GM21825 (cell line): ENCODE results near the gene MSX1.

Experiments used
- ATAC-seq: cut with Tn5 transposase; IDR thresholded peaks from one replicate; pipeline ENCODE4 v1.9.1; 2021; ENCODE audit warnings: mild to moderate bottlenecking, moderate library complexity; ENCODE audit not compliant: unreplicated experiment

The MSX1 gene

DNA sequence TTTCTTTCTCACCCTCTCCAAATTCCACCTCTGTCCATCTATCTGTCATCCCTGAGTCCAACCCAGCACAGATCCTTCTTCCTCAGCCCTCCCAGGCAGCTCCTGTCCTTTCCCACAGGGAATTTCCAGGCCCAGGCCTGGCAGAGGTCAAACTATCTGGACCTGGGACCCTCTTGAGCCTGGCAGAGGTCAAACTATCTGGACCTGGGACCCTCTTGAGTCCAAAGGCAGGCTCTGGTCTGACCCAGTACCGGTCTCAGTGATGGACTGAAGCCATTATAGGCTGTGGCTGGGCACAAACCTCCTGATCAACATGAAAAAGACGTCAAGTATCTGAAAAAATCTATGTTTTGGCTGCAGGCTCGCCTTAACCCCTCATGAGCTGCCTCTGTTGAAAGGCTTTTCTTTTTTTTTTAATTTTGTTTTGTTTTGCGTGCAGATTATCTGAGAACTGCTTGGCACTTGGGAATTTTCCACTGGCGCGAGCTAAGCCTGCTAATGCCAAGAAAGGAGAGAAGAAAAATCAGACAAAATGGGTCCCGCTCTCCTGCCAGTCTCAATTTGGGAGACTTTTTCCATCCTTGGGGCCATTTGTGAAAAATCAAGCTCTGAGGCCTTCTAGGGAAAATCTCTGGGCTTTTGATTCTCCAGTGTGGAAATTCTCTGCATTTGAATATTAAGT lies 31.2 kb downstream of the MSX1 start:
- no peak for ATAC-seq

DNA sequence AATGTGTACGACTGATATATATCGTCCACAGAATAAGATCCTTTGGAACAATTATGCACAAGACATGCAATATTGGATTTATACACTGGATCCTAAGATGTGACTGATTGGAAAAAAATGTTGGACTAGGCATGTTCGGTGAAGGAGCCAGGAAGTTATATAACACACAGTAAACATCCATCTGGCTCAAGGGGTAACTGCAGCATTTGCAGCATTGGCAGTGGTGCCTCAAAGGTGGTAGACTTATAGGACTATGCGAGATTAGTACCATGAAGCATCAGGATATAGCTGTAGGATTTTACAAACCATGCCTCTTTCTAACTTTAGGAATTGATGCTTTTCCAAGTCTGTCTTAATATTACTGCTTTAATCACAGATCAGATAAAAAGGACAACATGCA lies 34.3 kb downstream of the MSX1 start:
- ATAC-seq = no peak

DNA sequence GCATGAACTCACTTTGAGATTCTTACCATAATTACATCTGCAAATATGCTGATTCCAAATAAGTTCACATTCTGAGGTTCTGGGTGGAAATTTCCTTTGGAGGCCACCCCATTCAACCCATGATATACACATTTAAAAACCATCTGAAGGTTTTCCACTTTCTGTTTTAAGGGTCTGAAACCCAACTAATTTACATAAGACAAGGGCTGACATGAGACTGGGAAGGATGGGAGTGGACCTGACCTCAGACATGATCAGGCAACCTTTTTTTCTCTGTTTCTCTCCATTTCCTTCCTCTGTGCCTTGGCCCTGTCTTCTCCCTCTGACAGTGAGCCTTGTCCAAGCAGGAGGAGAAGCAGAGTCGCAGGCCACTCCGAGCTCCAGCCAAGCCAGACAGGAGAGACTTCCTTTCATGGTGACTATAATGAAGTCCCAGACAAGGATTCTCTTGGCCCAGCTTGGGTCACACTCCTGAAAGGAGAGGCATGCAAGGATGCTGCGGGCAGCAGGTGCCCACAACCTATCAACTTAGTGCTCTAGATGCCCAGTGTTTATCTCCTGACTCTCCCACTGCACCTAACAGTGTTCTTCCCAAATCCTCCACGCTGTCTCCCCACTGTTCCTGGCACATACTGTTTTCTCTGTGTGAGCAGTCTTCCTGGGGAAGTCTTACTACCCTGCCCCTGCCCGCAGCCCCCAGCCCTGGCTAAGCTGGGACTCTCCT lies 39.9 kb downstream of the MSX1 start:
- ATAC-seq = no peak

DNA sequence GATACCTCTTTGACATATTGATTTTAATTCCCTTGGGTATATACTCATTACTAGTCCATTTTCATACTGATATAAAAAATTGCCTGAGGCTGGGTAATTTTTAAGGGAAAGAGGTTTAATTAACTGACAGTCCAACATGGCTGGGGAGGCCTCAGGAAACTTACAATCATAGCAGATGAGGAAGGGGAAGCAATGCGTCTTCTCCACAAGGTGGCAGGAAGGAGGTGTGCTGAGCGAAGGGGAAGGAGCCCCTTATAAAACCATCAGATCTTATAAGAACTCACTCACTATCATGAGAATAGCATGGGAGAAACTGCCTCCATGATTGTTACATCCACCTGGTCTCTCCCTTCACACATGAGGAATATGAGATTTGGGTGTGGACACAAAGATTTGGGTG lies 42.4 kb downstream of the MSX1 start:
- no peak for ATAC-seq

DNA sequence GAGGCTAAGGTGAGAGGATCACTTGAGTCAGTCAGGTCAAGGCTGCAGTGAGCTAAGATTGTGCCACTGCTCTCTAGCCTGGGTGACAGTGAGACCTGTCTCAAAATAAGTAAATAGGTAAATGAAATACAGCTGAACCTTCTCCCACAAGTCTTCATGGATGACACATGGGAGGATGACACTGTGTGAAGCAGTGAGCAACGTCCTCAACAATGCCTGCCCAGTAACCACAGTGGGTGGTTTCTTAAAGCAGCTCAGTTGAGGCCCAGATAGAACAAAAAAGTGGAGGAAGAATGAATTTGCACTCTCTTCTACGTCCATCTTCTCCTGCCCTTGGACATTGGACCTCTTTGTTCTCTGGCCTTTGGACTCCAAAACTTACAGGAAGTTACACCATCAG lies 52.7 kb downstream of the MSX1 start:
- ATAC-seq = no peak

DNA sequence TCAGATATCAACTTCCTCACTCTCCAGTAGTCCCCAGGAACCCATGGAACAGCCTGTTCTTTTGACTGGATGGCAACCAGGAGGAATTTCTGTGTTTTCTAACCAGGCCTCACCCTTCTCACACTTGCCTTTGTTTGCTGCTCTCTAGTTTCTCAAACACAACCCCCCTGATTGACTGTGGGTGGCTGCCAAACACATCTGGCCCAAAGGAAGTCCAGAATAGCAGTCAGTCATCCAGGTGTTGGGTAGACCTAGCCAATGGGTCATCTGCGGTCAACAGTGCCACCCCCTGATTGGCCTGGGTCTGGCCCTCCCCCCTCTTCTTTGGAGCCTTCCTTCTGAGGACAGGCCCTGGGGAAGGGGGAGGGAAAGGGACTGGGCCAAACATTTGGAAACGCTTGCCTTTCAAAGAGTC lies 53.7 kb downstream of the MSX1 start:
- no peak for ATAC-seq
